Activated T-helper 17 cell treated with anti-CD3 and anti-CD28 coated beads, Interleukin-2, amount 50 U/mL, for 72 hours (primary cell): ENCODE measurements around the gene AGBL4. TPM values are rescaled to one million over a fixed set of nuclear protein-coding genes. Genes with fewer than 3 reads are reported as not detected.

ENCODE experiments used
- ATAC-seq: fragments of 150-1000 bp; cut with Tn5 transposase; replicated peaks from 2 replicates; pipeline ENCODE4 v1.10.0; 2021; ENCODE audit warnings: mild to moderate bottlenecking, moderate library complexity
- H3K27ac Mint-ChIP-seq: one replicate; pipeline ENCODE4 v1.8.0; 2022; ENCODE audit warnings: mixed read lengths
- H3K27me3 Mint-ChIP-seq: one replicate; pipeline ENCODE4 v1.8.0; 2022; ENCODE audit warnings: mixed read lengths
- H3K36me3 Mint-ChIP-seq: one replicate; pipeline ENCODE4 v1.8.0; 2022; ENCODE audit warnings: low read depth, mild to moderate bottlenecking, mixed read lengths
- H3K4me1 Mint-ChIP-seq: one replicate; pipeline ENCODE4 v1.8.0; 2022; ENCODE audit warnings: mixed read lengths
- H3K4me3 Mint-ChIP-seq: one replicate; pipeline ENCODE4 v1.8.0; 2022; ENCODE audit warnings: mild to moderate bottlenecking, mixed read lengths
- H3K9me3 Mint-ChIP-seq: one replicate; pipeline ENCODE4 v1.8.0; 2022; ENCODE audit warnings: mixed read lengths
- total RNA-seq, 2 donors: library from RNA; stranded (reverse); gene quantifications; one replicate each; pipeline ENCODE4 v1.2.3, GENCODE V29; 2022

Gene AGBL4
- total RNA-seq, 2 donors from 2014 or later: not detected

- Mint-ChIP-seq H3K27ac (no peak overlapping the region), H3K4me1 (no peaks in the 10 kb centered on the region), H3K9me3 (no peaks in the 10 kb centered on the region), H3K36me3 (no peaks in the 10 kb centered on the region), H3K4me3 (no peak overlapping the region), H3K27me3 (peaks cover 15% of the 10 kb centered on the region)
- ATAC-seq: no peak
These were observed 1366.3 kb downstream of the AGBL4 start for GRCh38 chr1:48657413-48657812.

DNA sequence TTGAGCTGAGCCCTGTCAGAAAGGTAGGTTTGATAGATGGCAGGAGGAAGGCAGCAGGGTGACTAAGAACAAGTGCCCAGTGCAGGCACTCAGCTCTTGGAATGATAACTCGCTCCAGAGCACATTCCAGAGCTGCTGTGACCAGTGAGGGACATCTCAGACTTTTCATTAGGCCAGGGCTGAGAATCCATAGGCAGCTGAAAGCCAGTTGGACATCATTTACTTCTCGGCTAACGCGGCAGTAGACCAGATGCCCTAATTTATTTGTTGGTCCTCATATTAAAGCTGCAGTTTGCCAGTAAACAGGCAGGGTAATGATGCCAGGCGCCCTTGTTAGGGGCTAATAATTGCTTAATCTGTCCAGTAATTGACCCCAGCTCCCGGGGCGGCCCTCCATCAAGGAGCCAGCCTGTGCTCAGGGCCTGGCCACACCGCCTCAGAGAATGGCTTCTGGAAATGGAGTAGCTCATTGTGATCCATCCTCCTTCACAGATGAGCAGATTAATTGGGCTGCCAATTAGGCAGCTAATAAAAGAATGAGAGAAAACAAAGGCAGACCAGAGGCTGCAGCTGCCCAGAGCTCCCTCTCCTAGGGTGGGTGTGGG lies 1369.0 kb downstream of the AGBL4 start:
- Mint-ChIP-seq H3K27me3 (peaks cover 9% of the 10 kb centered on the region), H3K36me3 (no peaks in the 10 kb centered on the region), H3K4me1 (no peaks in the 10 kb centered on the region), H3K4me3 (no peak overlapping the region), H3K9me3 (no peaks in the 10 kb centered on the region), H3K27ac (no peak overlapping the region)
- ATAC-seq: no peak

- Mint-ChIP-seq H3K9me3 (no peaks in the 10 kb centered on the region), H3K4me3 (no peak overlapping the region), H3K36me3 (no peaks in the 10 kb centered on the region), H3K4me1 (no peaks in the 10 kb centered on the region), H3K27me3 (peaks cover 9% of the 10 kb centered on the region), H3K27ac (no peak overlapping the region)
- no peak for ATAC-seq
These were observed 1371.4 kb downstream of the AGBL4 start for GRCh38 chr1:48652334-48652733.

GRCh38 chr1:48649880-48650279 lies 1373.9 kb downstream of the AGBL4 start:
- Mint-ChIP-seq H3K4me1 (no peaks in the 10 kb centered on the region), H3K36me3 (no peaks in the 10 kb centered on the region), H3K27ac (no peak overlapping the region), H3K27me3 (peaks cover 6% of the 10 kb centered on the region), H3K4me3 (no peak overlapping the region), H3K9me3 (no peaks in the 10 kb centered on the region)
- ATAC-seq: no peak

DNA sequence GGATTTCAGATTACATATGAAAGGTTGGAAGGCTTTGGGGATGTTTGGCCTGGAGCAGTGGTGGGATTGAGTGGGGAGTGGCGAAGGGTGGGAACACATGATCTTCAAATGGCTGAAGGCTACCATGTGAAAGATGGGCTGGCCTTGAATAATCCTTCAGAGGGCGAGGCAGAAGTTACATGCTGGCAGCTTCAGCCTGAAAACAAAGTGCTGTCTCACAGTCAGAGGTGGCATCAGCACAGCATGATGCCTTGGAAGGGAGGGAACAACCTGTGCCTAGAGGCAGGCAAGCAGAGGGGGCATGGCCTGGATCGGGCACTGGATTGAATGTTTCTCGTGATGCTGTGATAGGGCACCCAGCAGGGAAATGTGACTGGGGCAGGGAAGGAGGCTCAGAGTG lies 1377.9 kb downstream of the AGBL4 start:
- H3K27ac Mint-ChIP-seq: no peak overlapping the region
- H3K4me3 Mint-ChIP-seq: no peak overlapping the region
- ATAC-seq: no peak
- H3K27me3 Mint-ChIP-seq: peaks cover 10% of the 10 kb centered on the region
- H3K9me3 Mint-ChIP-seq: no peaks in the 10 kb centered on the region
- H3K4me1 Mint-ChIP-seq: no peaks in the 10 kb centered on the region
- H3K36me3 Mint-ChIP-seq: no peaks in the 10 kb centered on the region

GRCh38 chr1:48644905-48645605 lies 1378.7 kb downstream of the AGBL4 start:
- no peak overlapping the region for H3K27ac Mint-ChIP-seq
- no peaks in the 10 kb centered on the region for H3K9me3 Mint-ChIP-seq
- no peaks in the 10 kb centered on the region for H3K36me3 Mint-ChIP-seq
- H3K27me3 Mint-ChIP-seq: peaks cover 12% of the 10 kb centered on the region
- ATAC-seq: no peak
- no peak overlapping the region for H3K4me3 Mint-ChIP-seq
- no peaks in the 10 kb centered on the region for H3K4me1 Mint-ChIP-seq

- no peaks in the 10 kb centered on the region for H3K4me1 Mint-ChIP-seq
- no peak overlapping the region for H3K4me3 Mint-ChIP-seq
- H3K9me3 Mint-ChIP-seq: no peaks in the 10 kb centered on the region
- peaks cover 14% of the 10 kb centered on the region for H3K27me3 Mint-ChIP-seq
- no peak overlapping the region for H3K27ac Mint-ChIP-seq
- no peak for ATAC-seq
- no peaks in the 10 kb centered on the region for H3K36me3 Mint-ChIP-seq
These were observed 1379.4 kb downstream of the AGBL4 start for GRCh38 chr1:48644190-48644900.

GRCh38 chr1:48643193-48643592 lies 1380.6 kb downstream of the AGBL4 start:
- Mint-ChIP-seq H3K27ac (no peak overlapping the region), H3K4me1 (no peaks in the 10 kb centered on the region), H3K27me3 (peaks cover 14% of the 10 kb centered on the region), H3K36me3 (no peaks in the 10 kb centered on the region), H3K4me3 (no peak overlapping the region), H3K9me3 (no peaks in the 10 kb centered on the region)
- no peak for ATAC-seq

GRCh38 chr1:48640836-48641492 lies 1382.8 kb downstream of the AGBL4 start:
- H3K4me3 Mint-ChIP-seq: no peak overlapping the region
- no peak overlapping the region for H3K27ac Mint-ChIP-seq
- no peak for ATAC-seq
- no peaks in the 10 kb centered on the region for H3K36me3 Mint-ChIP-seq
- H3K27me3 Mint-ChIP-seq: peaks cover 20% of the 10 kb centered on the region
- no peaks in the 10 kb centered on the region for H3K4me1 Mint-ChIP-seq
- no peaks in the 10 kb centered on the region for H3K9me3 Mint-ChIP-seq

DNA sequence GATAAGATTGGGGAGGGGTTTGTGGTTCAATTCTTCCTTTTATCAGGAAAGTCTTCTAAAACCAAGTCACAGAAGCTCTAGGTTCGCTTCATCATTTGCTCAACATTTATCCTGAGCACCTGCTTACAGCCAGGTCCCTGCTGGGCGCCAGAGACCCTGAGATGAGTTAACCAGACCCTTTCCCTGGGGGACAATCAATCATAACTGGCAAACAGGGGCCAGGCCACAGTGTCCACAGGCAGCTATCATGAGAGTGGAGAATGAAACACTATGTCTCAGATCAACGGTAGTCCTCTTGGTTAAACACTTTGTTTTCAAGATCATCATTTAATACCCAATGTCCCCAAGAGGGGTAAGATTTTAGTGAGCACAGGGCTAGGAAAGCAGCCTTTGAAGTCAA lies 1393.9 kb downstream of the AGBL4 start:
- Mint-ChIP-seq H3K36me3 (no peaks in the 10 kb centered on the region), H3K27me3 (peaks cover 35% of the 10 kb centered on the region), H3K9me3 (no peaks in the 10 kb centered on the region), H3K27ac (no peak overlapping the region), H3K4me1 (no peaks in the 10 kb centered on the region), H3K4me3 (no peak overlapping the region)
- no peak for ATAC-seq

- H3K27me3 Mint-ChIP-seq: peaks cover 41% of the 10 kb centered on the region
- no peak overlapping the region for H3K4me3 Mint-ChIP-seq
- no peaks in the 10 kb centered on the region for H3K36me3 Mint-ChIP-seq
- H3K9me3 Mint-ChIP-seq: no peaks in the 10 kb centered on the region
- no peaks in the 10 kb centered on the region for H3K4me1 Mint-ChIP-seq
- no peak for ATAC-seq
- H3K27ac Mint-ChIP-seq: no peak overlapping the region
These were observed 1396.3 kb downstream of the AGBL4 start for GRCh38 chr1:48627486-48627885.

- Mint-ChIP-seq H3K4me1 (no peaks in the 10 kb centered on the region), H3K36me3 (no peaks in the 10 kb centered on the region), H3K4me3 (no peak overlapping the region), H3K27ac (no peak overlapping the region), H3K9me3 (no peaks in the 10 kb centered on the region), H3K27me3 (peaks cover 25% of the 10 kb centered on the region)
- ATAC-seq: no peak
These were observed 1404.2 kb downstream of the AGBL4 start for GRCh38 chr1:48619539-48619938.

GRCh38 chr1:48617252-48617651 lies 1406.5 kb downstream of the AGBL4 start:
- no peak for ATAC-seq
- Mint-ChIP-seq H3K27me3 (peaks cover 15% of the 10 kb centered on the region), H3K36me3 (no peaks in the 10 kb centered on the region), H3K4me1 (no peaks in the 10 kb centered on the region), H3K4me3 (no peak overlapping the region), H3K27ac (no peak overlapping the region), H3K9me3 (no peaks in the 10 kb centered on the region)

GRCh38 chr1:48616710-48617109 lies 1407.0 kb downstream of the AGBL4 start:
- Mint-ChIP-seq H3K27me3 (peaks cover 10% of the 10 kb centered on the region), H3K36me3 (no peaks in the 10 kb centered on the region), H3K9me3 (no peaks in the 10 kb centered on the region), H3K27ac (no peak overlapping the region), H3K4me3 (no peak overlapping the region), H3K4me1 (no peaks in the 10 kb centered on the region)
- ATAC-seq: no peak

DNA sequence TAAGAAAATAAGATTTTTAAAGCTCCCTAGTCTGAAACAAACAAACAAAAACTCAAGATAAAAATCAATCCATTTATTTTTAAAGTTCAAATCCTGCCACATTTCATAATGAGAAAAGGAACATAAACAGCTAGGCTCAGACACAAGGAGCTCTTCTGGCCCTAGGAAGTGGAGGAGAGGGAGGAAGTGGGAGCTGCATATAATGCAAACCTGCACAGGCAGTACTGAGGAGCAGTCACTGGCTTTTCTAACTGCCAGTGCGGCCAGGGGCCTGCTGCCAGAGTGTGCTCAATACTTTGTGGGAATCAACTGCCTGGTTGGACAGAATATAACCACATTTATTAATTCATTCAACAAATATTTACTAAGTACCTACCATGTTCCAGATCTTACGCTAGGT lies 1411.9 kb downstream of the AGBL4 start:
- ATAC-seq: no peak
- H3K27ac Mint-ChIP-seq: no peak overlapping the region
- H3K36me3 Mint-ChIP-seq: no peaks in the 10 kb centered on the region
- no peaks in the 10 kb centered on the region for H3K4me1 Mint-ChIP-seq
- peaks cover 10% of the 10 kb centered on the region for H3K27me3 Mint-ChIP-seq
- no peak overlapping the region for H3K4me3 Mint-ChIP-seq
- no peaks in the 10 kb centered on the region for H3K9me3 Mint-ChIP-seq
